Esophagus squamous epithelium (tissue), 4 donors: ENCODE data around the gene TRAPPC13.

Experiments
- POLR2A ChIP-seq, 4 donors: fragments of 450-650 bp; IDR thresholded peaks; one replicate each; pipeline ENCODE4 v1.6.1; 2017; ENCODE audit warnings: antibody characterized with exemption in 4 of 4, mild to moderate bottlenecking in 4 of 4, moderate library complexity in 3 of 4
- TF ChIP-seq, protein P1 (sequence below), 6 experiments: fragments of 450-650 bp in 4 of 6; fragments of 200-600 bp in 2 of 6; sonication (generic) in 2 of 6; IDR thresholded peaks; one replicate each; pipeline ENCODE4 v1.5.1; 2016 to 2019; ENCODE audit warnings: antibody characterized with exemption in 6 of 6, mild to moderate bottlenecking in 4 of 6, moderate library complexity in 4 of 6

DNA sequence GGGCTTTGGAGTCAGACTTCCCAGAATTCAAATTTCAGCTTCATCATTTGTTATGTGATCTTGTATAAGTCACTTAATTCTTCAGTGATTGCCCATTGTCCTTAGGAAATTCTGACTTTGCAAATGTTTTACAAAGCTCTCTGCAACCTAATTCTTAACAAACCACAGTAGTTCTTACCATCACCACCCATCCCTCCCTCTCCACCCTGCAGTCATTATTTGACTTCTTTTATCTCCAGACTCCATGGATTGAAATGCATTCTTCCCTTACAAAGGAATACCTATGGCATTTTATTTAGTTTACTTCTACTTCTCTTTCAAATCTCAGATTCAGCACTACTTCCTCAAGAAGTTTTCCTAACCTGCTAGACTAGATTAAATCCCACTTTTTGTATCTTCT, 23.1 kb downstream of the TRAPPC13 start:
- TF ChIP-seq, protein P1, sequence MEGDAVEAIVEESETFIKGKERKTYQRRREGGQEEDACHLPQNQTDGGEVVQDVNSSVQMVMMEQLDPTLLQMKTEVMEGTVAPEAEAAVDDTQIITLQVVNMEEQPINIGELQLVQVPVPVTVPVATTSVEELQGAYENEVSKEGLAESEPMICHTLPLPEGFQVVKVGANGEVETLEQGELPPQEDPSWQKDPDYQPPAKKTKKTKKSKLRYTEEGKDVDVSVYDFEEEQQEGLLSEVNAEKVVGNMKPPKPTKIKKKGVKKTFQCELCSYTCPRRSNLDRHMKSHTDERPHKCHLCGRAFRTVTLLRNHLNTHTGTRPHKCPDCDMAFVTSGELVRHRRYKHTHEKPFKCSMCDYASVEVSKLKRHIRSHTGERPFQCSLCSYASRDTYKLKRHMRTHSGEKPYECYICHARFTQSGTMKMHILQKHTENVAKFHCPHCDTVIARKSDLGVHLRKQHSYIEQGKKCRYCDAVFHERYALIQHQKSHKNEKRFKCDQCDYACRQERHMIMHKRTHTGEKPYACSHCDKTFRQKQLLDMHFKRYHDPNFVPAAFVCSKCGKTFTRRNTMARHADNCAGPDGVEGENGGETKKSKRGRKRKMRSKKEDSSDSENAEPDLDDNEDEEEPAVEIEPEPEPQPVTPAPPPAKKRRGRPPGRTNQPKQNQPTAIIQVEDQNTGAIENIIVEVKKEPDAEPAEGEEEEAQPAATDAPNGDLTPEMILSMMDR (IDR thresholded peaks at IDR 0.05), result no peak
- no peak for TF ChIP-seq POLR2A (IDR thresholded peaks at IDR 0.05)
